ENCODE measurements around the gene ALG14.
"Not testable (repeated sequence)": the region's sequence is repeated elsewhere in the genome, so short reads cannot be mapped to it uniquely, and the experiment has no call there.

ALG14 gene

DNA sequence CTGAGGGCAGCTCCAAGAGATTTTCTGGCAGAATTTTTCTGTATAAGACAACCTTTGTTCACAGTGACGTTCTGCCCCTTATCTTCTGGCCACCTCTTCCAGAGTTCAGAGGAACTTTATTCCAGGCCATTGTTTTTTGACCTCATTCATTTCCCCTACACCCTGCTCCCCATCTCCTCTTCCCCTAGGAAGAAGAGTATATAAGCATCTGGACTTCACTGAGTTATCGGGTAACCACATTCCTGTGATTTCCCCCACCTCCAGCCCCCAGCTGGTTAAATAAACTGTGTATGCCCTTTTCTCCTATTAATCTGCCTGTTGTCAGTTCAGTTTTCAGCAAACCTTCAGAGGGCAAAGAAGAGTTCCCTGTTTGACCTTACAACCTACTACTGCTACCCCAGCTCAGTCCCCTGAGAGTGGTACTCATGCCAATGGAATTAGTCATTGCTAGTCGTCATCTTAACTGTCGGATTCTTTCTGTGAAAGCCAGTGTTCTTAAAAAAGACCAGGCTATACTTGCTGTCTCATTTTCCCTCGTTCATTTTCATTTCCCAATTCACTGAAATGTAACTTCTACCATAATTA, 14.3 kb upstream of the ALG14 start:
- DNase-seq, result no peak

GRCh38 chr1:95085376-95085775, 12.6 kb upstream of the ALG14 start:
- no peak for DNase-seq

- no peak for DNase-seq
Measured at GRCh38 chr1:95084317-95085176, 11.8 kb upstream of the ALG14 start.

- no peak for DNase-seq
Measured at GRCh38 chr1:95080879-95081278, 8.1 kb upstream of the ALG14 start.

DNA sequence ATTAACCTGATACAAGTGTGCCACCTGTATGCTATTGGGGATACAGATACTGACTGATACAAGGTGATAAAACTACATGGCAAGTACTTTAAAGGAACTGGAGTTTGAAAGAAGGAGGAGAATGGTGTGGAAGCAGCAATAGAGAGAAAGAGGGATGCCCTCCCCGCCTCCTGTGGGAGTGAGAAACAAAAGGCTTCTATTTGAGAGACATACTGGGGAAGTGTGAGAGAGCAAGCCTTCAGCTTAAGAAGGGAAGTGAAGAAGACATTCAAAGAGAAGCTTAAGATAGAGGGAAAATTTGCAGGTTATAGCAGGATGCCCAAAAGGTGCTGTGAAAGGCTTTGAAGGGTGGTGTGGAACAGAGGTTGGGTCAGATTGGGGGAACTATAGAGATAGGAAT, 7.7 kb upstream of the ALG14 start:
- DNase-seq, result no peak

DNA sequence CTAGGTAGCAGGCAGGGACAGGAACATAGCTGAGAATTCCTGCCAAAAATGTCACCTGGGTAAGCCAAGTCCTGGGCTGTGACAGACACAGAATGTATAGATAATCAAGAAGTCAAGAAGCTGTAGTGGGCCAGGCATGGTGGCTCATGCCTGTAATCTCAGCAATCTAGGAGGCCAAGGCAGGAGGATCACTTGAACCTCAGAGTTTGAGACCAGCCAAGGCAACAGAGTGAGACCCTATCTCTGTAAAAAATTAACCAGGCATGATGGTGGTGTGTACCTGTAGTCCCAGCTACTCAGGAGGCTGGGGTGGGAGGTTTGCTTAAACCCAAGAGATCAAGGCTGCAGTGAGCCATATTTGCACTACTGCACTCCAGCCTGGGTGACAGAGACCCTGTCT, 3.3 kb upstream of the ALG14 start:
- no peak for DNase-seq

GRCh38 chr1:95073446-95073845, 695 bp upstream of the ALG14 start:
- no peak for DNase-seq

DNA sequence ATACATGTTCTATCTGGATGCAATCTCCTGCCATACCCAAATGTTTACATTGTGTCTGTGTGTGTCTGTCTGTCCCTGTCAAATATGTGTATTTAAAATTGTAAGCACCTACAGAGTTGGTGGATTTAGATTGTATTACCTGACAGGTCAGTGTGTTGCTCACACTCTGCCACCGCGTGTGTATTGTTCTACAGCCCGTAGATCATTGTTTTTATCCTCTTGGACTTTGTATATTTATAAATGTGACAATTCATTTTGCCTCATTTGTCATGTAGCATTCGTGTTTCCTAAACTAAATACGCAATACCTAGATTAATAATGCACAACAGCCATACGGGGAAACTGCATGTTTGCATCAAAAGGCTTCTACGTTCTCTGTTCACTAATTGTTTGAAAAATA, 634 bp downstream of the ALG14 start:
- DNase-seq, result no peak

DNA sequence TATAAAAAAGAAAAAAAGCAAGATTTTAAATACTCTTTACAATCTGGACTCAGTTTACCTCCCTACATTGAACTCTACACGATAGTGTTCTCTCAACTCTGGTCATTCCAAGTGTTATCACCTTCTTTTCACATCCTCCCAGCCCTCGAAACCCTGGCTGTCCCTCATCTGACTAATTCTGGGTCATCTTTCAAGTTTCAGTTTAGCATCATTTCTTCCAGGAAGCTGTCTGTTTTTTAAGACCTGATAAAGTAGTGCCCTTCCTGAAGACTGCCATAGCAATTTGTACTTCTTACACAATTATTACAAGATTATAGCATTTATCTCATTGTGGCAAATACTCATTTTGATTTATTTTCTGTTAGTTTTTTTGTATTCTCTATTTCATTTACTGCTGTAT, 1.2 kb downstream of the ALG14 start:
- DNase-seq, result no peak

GRCh38 chr1:95069710-95070093, 3.0 kb downstream of the ALG14 start:
- no peak for DNase-seq

DNA sequence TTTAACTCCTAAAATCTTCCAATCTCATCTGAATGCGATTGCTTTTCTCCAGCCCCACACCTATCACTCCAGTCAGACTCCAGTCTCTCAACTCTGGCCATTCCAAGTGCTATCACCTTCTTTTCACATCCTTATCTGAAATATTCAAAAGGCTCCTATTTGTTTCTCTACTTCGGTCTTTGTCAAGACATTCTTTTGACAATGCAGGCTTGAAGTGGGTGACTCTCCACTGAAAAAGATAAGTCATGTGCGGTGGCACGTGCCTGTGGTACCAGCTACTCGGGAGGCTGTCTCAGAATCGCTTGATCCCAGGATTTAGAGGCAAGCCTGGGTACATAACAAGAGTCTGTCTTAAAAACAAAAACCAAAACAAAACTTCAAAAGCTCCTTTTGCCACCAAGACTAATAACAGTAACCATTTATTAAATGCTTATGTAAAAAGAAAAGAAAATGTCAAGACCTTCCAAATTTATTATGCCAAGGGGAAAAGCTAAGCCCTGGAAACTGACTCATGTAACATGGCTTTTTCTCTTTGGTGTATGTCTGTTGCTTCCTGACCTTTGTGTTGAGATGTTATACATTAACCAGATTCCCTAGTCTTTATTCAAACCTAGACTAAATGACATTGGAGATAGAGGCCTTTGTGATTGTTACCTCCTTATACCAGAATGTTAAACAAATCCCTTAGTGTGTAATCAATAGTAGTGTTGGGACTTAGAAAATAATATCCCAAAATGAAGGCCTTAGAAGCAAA, 3.6 kb downstream of the ALG14 start:
- no peak for DNase-seq

DNA sequence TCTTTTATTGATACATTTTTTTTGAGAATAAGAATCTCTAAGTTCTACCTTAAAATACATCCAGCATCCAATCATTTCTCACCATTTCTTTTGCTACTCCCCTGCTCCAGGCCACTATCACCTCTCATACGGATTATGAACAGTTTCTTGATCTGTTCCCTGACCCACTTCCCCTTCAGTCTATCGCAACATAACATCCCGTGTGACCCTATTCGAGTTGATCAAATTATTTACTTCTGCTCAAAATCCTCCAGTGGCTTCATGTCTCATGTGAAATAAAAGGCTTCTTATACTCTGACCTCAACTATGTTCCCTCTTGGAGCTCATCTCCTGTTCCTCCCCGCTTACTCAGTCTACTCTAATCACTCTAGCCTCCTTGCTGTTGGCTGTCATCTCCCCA, 5.2 kb downstream of the ALG14 start:
- DNase-seq, result no peak

DNA sequence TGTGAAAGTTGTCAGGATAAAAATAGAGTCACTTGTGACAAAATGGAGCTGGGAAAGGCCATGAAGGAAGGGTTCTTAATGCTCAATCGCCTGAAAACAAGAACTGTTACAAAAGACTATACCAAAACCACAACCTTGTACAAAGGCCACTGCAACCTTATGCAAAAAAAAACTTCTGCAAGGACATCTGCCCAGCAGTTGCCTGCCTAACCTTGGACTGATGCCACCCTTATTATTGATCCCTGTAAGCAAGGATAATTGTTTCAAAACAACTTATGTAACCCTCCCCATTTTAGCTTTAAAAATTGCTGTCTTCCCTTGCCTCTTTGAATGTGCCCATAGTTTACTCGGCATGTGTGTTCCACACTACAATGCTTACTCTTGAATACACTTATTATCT, 5.7 kb downstream of the ALG14 start:
- DNase-seq, result no peak

DNA sequence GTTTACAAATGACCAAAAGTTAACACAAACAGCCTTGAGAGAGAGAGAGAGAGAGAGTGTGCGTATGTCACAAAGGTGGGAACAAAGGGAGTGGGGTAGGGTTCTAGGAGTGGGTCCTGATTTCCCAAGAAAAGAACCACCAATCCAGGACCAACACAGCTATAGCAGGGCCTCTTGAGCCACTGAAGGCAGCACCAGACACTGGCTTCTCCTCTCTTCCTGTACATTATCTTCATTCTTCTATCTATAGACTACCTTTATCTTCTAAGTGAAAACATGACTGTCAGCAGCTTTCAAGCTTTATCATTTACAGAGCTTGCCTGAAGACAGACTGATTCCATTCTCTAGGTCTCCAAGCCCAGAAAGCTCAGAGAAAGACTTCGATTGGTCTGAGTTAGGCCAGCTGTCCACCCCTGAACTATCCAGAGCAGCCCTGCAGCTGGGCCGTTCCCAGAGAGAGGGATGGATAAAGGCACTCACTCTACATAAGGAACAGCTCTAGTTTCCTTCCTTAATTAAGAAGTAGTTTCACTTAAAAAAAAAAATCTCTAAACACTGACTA, 11.2 kb downstream of the ALG14 start:
- no peak for DNase-seq

GRCh38 chr1:95058974-95059373, 13.8 kb downstream of the ALG14 start:
- no peak for DNase-seq

GRCh38 chr1:95057351-95057750, 15.4 kb downstream of the ALG14 start:
- no peak for DNase-seq

- no peak for DNase-seq
Measured at GRCh38 chr1:95049935-95050334, 22.8 kb downstream of the ALG14 start.

DNA sequence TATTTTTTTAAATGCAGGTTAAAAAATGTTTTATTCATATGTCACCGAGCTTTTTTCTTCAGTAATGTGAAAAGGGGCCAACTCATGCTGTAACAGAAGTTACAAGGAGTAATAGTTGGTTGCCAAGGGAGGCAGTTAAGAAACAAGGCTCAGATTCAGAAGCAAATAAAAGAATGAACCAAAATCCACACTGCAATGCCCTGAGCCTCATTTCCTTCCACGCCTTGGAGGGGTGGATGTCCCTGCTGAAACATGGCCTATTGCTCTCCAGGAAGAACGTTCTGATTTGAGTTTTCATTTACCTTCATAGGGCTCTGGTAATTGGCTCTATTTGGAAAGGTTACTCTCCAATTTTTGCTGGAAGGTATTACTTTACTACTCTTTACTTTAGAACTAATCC, 24.4 kb downstream of the ALG14 start:
- DNase-seq, result no peak

DNA sequence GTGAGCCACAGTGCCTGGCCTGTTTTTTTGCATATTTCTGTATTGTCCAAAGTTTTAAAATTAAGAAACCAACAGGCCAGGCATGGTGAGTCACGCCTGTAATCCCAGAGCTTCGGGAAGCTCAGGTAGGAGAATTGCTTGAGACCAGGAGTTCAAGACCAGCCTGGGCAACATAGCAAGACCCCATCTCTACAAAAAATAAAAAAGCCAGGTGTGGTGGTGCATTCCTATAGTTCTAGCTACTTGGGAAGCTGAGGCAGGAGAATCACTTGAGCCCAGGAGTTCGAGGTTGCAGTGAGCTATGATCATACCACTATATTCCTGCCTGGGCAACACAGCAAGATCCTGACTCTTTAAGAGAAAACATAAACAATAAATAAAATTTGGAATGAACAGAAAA, 25.1 kb downstream of the ALG14 start:
- DNase-seq, result not testable (repeated sequence)

DNA sequence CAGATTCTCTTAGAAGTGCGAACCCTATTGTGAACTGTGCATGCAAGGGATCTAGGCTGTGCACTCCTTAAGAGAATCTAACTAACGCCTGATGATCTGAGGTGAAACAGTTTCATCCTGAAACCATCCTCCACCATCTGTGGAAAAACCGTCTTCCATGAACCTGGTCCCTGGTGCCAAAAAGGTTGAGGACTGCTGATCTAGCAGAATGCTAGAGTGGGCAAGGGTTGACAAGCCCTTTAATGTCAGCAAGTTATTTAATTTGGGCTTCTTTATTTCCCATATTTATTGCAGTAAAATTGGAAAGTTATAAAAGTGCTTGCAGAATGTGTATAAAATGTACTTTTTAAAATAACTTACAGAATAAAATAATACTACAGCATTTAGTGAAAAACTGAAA, 26.4 kb downstream of the ALG14 start:
- DNase-seq, result no peak

DNA sequence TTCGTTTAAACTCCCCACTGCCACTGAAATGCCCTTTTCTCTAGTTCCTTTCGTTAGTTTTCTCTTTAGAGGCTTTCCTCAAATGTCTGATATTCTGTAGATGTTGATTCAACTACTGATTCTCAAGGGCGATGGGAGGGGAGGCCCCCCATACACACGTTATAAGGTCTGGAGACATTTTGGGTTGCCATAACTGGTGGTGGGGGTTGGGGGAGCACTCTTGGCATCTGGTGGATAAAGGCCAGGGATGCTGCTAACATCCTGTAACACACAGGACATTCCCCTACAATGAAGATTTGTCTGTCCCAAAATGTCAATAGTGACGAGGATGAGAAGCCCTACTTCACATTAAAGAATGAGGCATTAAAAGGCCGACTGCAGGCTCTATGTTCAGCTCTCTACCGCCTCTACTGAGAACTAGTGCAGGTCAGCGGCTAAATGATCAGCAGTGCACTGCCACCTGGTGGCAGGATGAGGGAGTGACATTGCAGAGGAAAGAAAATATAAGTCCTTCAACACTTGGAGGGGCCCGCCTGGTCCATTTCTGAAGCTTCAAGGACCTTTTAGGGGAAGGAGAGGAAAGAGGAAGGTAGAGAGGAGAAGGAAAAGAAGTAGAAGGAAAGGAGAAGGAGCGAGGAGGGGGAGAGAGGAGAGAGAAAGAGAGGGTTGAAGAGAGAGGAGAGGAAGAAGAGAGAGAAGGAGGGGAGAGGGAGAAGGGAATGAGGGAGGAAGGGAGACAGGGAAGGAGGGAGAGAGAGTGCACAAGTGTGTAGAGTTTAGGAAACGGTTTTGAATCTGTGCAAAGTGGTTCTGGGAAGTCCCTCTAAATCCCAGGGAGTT, 29.4 kb downstream of the ALG14 start:
- DNase-seq, result peak; percentile 54

DNA sequence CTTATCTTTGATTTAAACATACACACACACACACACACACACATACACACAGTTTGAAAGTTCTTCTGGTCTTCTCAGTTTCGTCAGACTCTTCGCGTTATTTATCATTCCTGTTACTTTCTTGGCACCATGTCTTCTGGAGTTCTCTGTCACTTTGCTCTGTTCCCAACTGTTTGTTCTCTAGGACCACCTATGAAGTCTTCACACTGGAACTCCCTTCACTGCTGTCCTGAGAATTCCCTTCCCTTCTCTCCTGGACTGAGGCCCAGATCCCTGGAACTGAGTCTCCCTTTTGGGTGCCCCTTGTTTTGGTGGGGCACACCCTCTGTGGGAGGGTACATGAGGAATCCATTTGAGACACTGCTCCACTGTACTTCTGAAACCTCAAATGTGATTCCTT, 30.5 kb downstream of the ALG14 start:
- no peak for DNase-seq
